AG10803 (cell line): ENCODE results near the gene FLOT2.

Experiments
- DNase-seq: peaks from one replicate; pipeline ENCODE4 v3.0.0; 2010; ENCODE audit warnings: low read depth
- H3K4me3 ChIP-seq: 2 replicates; pipeline ENCODE4 v1.5.1; 2011; ENCODE audit warnings: mild to moderate bottlenecking, low read length, control low read depth
- CTCF ChIP-seq: conservative IDR thresholded peaks from 2 replicates; pipeline ENCODE4 v1.5.1; 2011; ENCODE audit warnings: mild to moderate bottlenecking, low read length, control low read depth, inconsistent platforms

FLOT2 gene

GRCh38 chr17:28885951-28886350 lies 11.6 kb downstream of the FLOT2 start:
- no peak for DNase-seq
- no peak overlapping the region for H3K4me3 ChIP-seq
- no peak for TF ChIP-seq CTCF

GRCh38 chr17:28885363-28885762 lies 12.2 kb downstream of the FLOT2 start:
- TF ChIP-seq CTCF: no peak
- DNase-seq: no peak

GRCh38 chr17:28883967-28884702 lies 13.4 kb downstream of the FLOT2 start:
- no peak for DNase-seq
- no peak overlapping the region for H3K4me3 ChIP-seq
- no peak for TF ChIP-seq CTCF

More at GRCh38 chr17:28885363-28885762, 12.2 kb downstream of the FLOT2 start:
- H3K4me3 ChIP-seq: no peak overlapping the region

GRCh38 chr17:28882154-28882895 lies 15.2 kb downstream of the FLOT2 start:
- no peak for TF ChIP-seq CTCF
- no peak overlapping the region for H3K4me3 ChIP-seq
- DNase-seq: no peak

- TF ChIP-seq CTCF: no peak
- no peak for DNase-seq
- H3K4me3 ChIP-seq: no peak overlapping the region
Observed at GRCh38 chr17:28881533-28882056, 15.9 kb downstream of the FLOT2 start.

GRCh38 chr17:28880572-28880945 lies 17.0 kb downstream of the FLOT2 start:
- no peak for TF ChIP-seq CTCF
- no peak for DNase-seq

More at GRCh38 chr17:28880572-28880945, 17.0 kb downstream of the FLOT2 start:
- no peak overlapping the region for H3K4me3 ChIP-seq
